Stimulated activated CD8-positive, alpha-beta memory T cell treated with anti-CD3 and anti-CD28 coated beads, Interleukin-7, amount 100 ng/mL, for 4 hours (primary cell): Measurements from ENCODE around the gene PAK4.
"Not testable (repeated sequence)": the region's sequence is repeated elsewhere in the genome, so short reads cannot be mapped to it uniquely, and the experiment has no call there.

Experiments
- DNase-seq, 2 donors: peaks; one replicate each; pipeline ENCODE4 v3.0.0-alpha.2; 2020; ENCODE audit warnings: low read depth in 2 of 2

The PAK4 gene

GRCh38 chr19:39100500-39101166, 25.0 kb upstream of the PAK4 start:
- DNase-seq, result no peak

GRCh38 chr19:39103151-39103550, 22.4 kb upstream of the PAK4 start:
- no peak for DNase-seq

GRCh38 chr19:39104186-39104596, 21.4 kb upstream of the PAK4 start:
- no peak for DNase-seq

GRCh38 chr19:39106194-39106593, 19.4 kb upstream of the PAK4 start:
- DNase-seq, result no peak

GRCh38 chr19:39109641-39110040, 15.9 kb upstream of the PAK4 start:
- DNase-seq, result no peak

- DNase-seq, result peak; percentile 45 to 48
Measured at GRCh38 chr19:39110263-39110967, 15.2 kb upstream of the PAK4 start.

- DNase-seq, result no peak
Measured at GRCh38 chr19:39111593-39112199, 13.9 kb upstream of the PAK4 start.

GRCh38 chr19:39112338-39112890, 13.2 kb upstream of the PAK4 start:
- DNase-seq, result no peak

GRCh38 chr19:39113199-39113598, 12.4 kb upstream of the PAK4 start:
- DNase-seq, result no peak

- DNase-seq, result no peak
Measured at GRCh38 chr19:39115105-39115847, 10.3 kb upstream of the PAK4 start.

GRCh38 chr19:39117023-39117422, 8.6 kb upstream of the PAK4 start:
- not testable (repeated sequence) for DNase-seq

GRCh38 chr19:39119830-39120229, 5.8 kb upstream of the PAK4 start:
- no peak for DNase-seq

GRCh38 chr19:39122934-39123731, 2.5 kb upstream of the PAK4 start:
- DNase-seq, result no peak

GRCh38 chr19:39124136-39124764, 1.3 kb upstream of the PAK4 start:
- DNase-seq, result no peak

- no peak for DNase-seq
Measured at GRCh38 chr19:39125199-39125553, 410 bp upstream of the PAK4 start.

- no peak for DNase-seq
Measured at GRCh38 chr19:39126312-39127187, 964 bp downstream of the PAK4 start.

- DNase-seq, result no peak
Measured at GRCh38 chr19:39127812-39128515, 2.4 kb downstream of the PAK4 start.

GRCh38 chr19:39128516-39129079, 3.0 kb downstream of the PAK4 start:
- DNase-seq, result no peak

- no peak for DNase-seq
Measured at GRCh38 chr19:39129116-39129515, 3.5 kb downstream of the PAK4 start.
